GM18526 (cell line): ENCODE results near the gene FAM72C.
"Not testable (repeated sequence)": the region's sequence is repeated elsewhere in the genome, so short reads cannot be mapped to it uniquely, and the experiment has no call there.

Source experiments
- POLR2A ChIP-seq: IDR thresholded peaks from 3 replicates; pipeline ENCODE4 v1.6.1; 2011; ENCODE audit not compliant: insufficient read length; ENCODE audit errors: extremely low read depth

Gene FAM72C

DNA sequence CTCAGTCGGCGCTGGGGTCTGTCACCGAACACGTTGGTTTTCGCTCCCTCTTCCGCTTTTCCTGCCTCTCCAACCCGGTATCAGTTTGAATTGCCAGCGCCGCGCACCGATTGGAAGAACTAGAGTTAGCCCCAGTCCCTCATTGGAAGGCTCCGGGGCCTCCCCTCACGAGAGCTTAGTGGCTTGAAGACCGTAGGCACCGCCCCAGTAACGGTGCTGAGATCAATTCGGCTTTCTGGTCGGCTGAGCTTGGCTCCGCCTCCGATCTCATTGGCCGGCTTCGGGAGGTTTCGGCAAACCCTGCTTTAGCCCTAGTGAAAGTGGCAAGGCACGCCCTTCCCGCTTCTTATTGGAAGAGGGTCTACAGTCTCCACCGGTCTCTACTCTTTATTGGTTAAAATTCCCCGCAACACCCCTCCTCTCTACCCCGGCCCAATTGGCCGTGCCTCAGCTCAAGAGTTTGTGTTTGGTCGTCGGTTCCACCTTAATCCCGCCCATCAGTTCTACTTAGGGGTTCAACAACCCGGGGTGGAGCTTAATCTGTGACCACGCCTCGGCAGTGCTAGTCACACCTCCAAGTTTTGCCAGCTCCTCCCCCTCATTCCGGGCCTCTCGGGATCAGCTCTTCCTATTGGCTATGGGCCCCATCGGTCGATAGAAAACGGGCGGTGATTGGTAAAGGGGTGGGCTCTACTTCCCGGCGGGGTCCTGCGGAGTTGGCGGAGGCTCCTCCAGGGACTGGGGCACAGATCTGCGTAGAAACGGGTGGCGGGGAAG is at the start of gene FAM72C:
FAM72C (minus strand) TSS at position 63 of the 777 bp plus-strand sequence. CDS start 845 bp downstream, outside the sequence.
- TF ChIP-seq POLR2A: not testable (repeated sequence)
